Measurements from ENCODE around the gene MYO3B. TPM values are rescaled to one million over a fixed set of nuclear protein-coding genes. Genes with fewer than 3 reads are reported as not detected.

The MYO3B gene
- total and polyA plus RNA-seq, 2 donors (not counting 1 experiment from before 2014, with no cell fraction given), result not detected

GRCh38 chr2:170369228-170369627 lies 191.3 kb downstream of the MYO3B start:
- Histone ChIP-seq H3K4me3 (ENCODE audit: control extremely low read depth in 1 of 5, extremely low read depth in 1 of 5, insufficient read depth in 1 of 5, low read depth in 2 of 5, low read length in 4 of 5) (no peak overlapping the region), H4K20me1 (ENCODE audit: control insufficient read depth, insufficient read depth, low read length, poor library complexity, severe bottlenecking) (no peaks in the 10 kb centered on the region), H3K9ac (ENCODE audit: low read length) (no peak overlapping the region), H3K9me3 (ENCODE audit: control extremely low read depth in 1 of 3, control insufficient read depth in 2 of 3, insufficient read depth in 1 of 3, low read length in 2 of 3) (no peaks in the 10 kb centered on the region), H3K4me1 (ENCODE audit: control insufficient read depth in 2 of 2, insufficient read depth in 2 of 2, low read length in 2 of 2) (peaks cover 0 to 3% of the 10 kb centered on the region in 2 donors), H3K36me3 (replicated peaks in 1 of 2; ENCODE audit: control extremely low read depth in 1 of 2, control insufficient read depth in 1 of 2, extremely low read depth in 1 of 2, insufficient read depth in 2 of 2, low read length in 1 of 2) (no peaks in the 10 kb centered on the region), H3K27me3 (replicated peaks in 1 of 4; ENCODE audit: control extremely low read depth in 1 of 4, control insufficient read depth in 3 of 4, insufficient read depth in 4 of 4, low read length in 3 of 4) (peaks cover 0 to 18% (median 2%) of the 10 kb centered on the region in 4 experiments), H3K4me2 (replicated peaks; ENCODE audit: low read depth, low read length, poor library complexity, severe bottlenecking) (no peak overlapping the region), H3K27ac (ENCODE audit: low read length in 2 of 2) (no peak overlapping the region), H2AFZ (ENCODE audit: insufficient read depth, low read depth, low read length, poor library complexity, severe bottlenecking) (no peak overlapping the region), H3K79me2 (ENCODE audit: control insufficient read depth, insufficient read depth, low read length) (no peaks in the 10 kb centered on the region)
- ChIA-PET POLR2A (no interaction called here), CTCF (interaction anchor here (0.7 to 1.9 kb wide), 5 partner anchors 8 to 504 kb away, joined by 3 to 11 read pairs (median 4); no protein-coding TSS in a partner anchor)
- intact Hi-C loops (cut with micrococcal nuclease), result no loop called here
- peaks cover 55% of the 10 kb centered on the region for H3K27me3 Mint-ChIP-seq
- peaks cover 2% of the 10 kb centered on the region for H3K4me1 Mint-ChIP-seq
- no peak overlapping the region for H3K4me3 Mint-ChIP-seq
- no peaks in the 10 kb centered on the region for H3K9me3 Mint-ChIP-seq (ENCODE audit: insufficient read depth)
- WGBS (ENCODE audit: insufficient coverage), result no CpG with 5 or more reads among the region's 2 CpGs
- TF ChIP-seq CTCF (IDR thresholded peaks at IDR 0.05), result no peak
- no peak for TF ChIP-seq EZH2 (IDR thresholded peaks at IDR 0.05; ENCODE audit: borderline replicate concordance, insufficient read depth, low read depth, low read length, poor library complexity, severe bottlenecking)
- ATAC-seq (ENCODE audit: low read depth) (no peak), DNase-seq (no peak)
- H3K27ac Mint-ChIP-seq, result no peak overlapping the region

GRCh38 chr2:170369894-170370293 lies 191.9 kb downstream of the MYO3B start:
- no peak for DNase-seq
- ChIA-PET CTCF (interaction anchor here (0.8 to 1.9 kb wide), 4 partner anchors 9 to 503 kb away, joined by 3 to 11 read pairs (median 6); no protein-coding TSS in a partner anchor), POLR2A (no interaction called here)
- Histone ChIP-seq H3K4me2 (replicated peaks; ENCODE audit: low read depth, low read length, poor library complexity, severe bottlenecking) (no peak overlapping the region), H2AFZ (ENCODE audit: insufficient read depth, low read depth, low read length, poor library complexity, severe bottlenecking) (no peak overlapping the region), H3K27me3 (replicated peaks in 1 of 4; ENCODE audit: control extremely low read depth in 1 of 4, control insufficient read depth in 3 of 4, insufficient read depth in 4 of 4, low read length in 3 of 4) (peaks cover 0 to 15% (median 2%) of the 10 kb centered on the region in 4 experiments), H3K9me3 (ENCODE audit: control extremely low read depth in 1 of 3, control insufficient read depth in 2 of 3, insufficient read depth in 1 of 3, low read length in 2 of 3) (no peaks in the 10 kb centered on the region), H3K4me3 (ENCODE audit: control extremely low read depth in 1 of 5, extremely low read depth in 1 of 5, insufficient read depth in 1 of 5, low read depth in 2 of 5, low read length in 4 of 5) (no peak overlapping the region), H3K4me1 (ENCODE audit: control insufficient read depth in 2 of 2, insufficient read depth in 2 of 2, low read length in 2 of 2) (peaks cover 0 to 3% of the 10 kb centered on the region in 2 donors), H3K36me3 (replicated peaks in 1 of 2; ENCODE audit: control extremely low read depth in 1 of 2, control insufficient read depth in 1 of 2, extremely low read depth in 1 of 2, insufficient read depth in 2 of 2, low read length in 1 of 2) (no peaks in the 10 kb centered on the region), H3K9ac (ENCODE audit: low read length) (no peak overlapping the region), H4K20me1 (ENCODE audit: control insufficient read depth, insufficient read depth, low read length, poor library complexity, severe bottlenecking) (no peaks in the 10 kb centered on the region), H3K79me2 (ENCODE audit: control insufficient read depth, insufficient read depth, low read length) (no peaks in the 10 kb centered on the region), H3K27ac (ENCODE audit: low read length in 2 of 2) (no peak overlapping the region)
- intact Hi-C loops (cut with micrococcal nuclease), result no loop called here
- Mint-ChIP-seq H3K27ac (no peak overlapping the region), H3K4me3 (no peak overlapping the region), H3K27me3 (peaks cover 52% of the 10 kb centered on the region), H3K9me3 (ENCODE audit: insufficient read depth) (no peaks in the 10 kb centered on the region), H3K4me1 (peaks cover 2% of the 10 kb centered on the region)
- ATAC-seq (ENCODE audit: low read depth), result no peak
- WGBS (ENCODE audit: insufficient coverage), result no CpG with 5 or more reads among the region's 1 CpG
- peak; percentile 15 for TF ChIP-seq CTCF (IDR thresholded peaks at IDR 0.05)
- no peak for TF ChIP-seq EZH2 (IDR thresholded peaks at IDR 0.05; ENCODE audit: borderline replicate concordance, insufficient read depth, low read depth, low read length, poor library complexity, severe bottlenecking)

All from B cell (primary cell).